ENCODE data around the gene MARK3.

The MARK3 gene

DNA sequence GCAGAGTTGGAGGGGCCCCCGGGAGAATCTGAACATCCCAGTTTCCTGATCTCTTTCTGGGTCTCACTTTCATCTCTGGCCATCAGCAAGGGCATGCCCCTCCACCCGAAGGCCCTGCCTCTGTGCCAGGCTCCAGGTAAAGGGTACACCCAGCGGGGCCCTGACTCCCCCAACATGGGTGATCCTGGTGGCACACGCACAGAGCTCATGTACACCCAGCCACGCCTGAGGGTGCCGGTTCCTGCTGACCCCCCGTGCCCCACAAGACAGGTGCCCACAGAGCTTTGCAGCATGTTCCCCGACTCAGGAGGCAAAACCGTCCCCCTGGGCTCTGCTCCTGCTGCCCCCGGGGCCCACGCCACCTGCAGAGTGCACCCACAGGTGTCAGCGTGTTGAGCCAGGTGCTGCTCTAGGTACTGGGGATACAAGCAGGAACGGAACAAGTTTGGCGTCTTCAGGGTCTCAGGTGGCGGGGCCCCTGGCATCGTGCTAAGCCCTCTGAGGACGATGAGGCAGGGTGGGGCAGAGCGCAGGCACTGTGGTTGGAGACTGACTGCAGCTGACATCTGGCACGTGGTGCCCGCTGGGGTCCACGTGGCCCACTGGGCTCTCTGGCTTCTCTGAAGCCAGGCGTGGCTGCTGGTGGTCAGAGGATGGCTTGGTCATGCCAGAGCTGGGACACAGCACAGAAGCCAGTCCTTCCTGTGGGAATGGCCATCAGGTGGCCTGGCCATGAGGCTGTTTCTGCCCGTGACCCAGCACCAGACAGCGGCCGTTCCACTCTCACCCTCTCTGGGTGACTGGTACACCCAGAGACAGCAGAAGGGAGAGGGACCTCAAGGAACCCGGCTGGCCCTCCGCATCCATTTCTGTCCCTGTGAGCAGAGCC lies 163.5 kb downstream of the MARK3 start:
- Histone ChIP-seq H2AFZ (ENCODE audit: low read depth, low read length) (no peak overlapping the region), H3K4me3 (ENCODE audit: low read depth in 1 of 2, low read length in 2 of 2) (no peak overlapping the region), H3K4me2 (ENCODE audit: insufficient read depth, low read length) (no peak overlapping the region), H3K4me1 (ENCODE audit: insufficient read depth, low read length) (no peaks in the 10 kb centered on the region), H3K27me3 (ENCODE audit: insufficient read depth, low read length, poor library complexity) (no peaks in the 10 kb centered on the region), H4K20me1 (ENCODE audit: insufficient read depth, low read length) (peaks cover 57% of the 10 kb centered on the region), H3K27ac (ENCODE audit: low read length) (no peak overlapping the region), H3K9me3 (ENCODE audit: insufficient read depth, low read length, severe bottlenecking) (no peaks in the 10 kb centered on the region), H3K79me2 (ENCODE audit: insufficient read depth, low read length) (0 out of 2 replicates have a peak, but pooled peaks cover 4% of the 10 kb centered on the region), H3K36me3 (ENCODE audit: insufficient read depth, low read length) (no peaks in the 10 kb centered on the region; the same call in 1 of the 2 replicates), H3K9ac (ENCODE audit: low read depth, low read length) (no peak overlapping the region)
- DNase-seq (no peak), ATAC-seq (ENCODE audit: insufficient read depth, low read depth) (no peak)
- TF ChIP-seq EZH2 (IDR thresholded peaks at IDR 0.05; ENCODE audit: borderline replicate concordance, low read depth, low read length, severe bottlenecking): no peak
- TF ChIP-seq, protein P1, sequence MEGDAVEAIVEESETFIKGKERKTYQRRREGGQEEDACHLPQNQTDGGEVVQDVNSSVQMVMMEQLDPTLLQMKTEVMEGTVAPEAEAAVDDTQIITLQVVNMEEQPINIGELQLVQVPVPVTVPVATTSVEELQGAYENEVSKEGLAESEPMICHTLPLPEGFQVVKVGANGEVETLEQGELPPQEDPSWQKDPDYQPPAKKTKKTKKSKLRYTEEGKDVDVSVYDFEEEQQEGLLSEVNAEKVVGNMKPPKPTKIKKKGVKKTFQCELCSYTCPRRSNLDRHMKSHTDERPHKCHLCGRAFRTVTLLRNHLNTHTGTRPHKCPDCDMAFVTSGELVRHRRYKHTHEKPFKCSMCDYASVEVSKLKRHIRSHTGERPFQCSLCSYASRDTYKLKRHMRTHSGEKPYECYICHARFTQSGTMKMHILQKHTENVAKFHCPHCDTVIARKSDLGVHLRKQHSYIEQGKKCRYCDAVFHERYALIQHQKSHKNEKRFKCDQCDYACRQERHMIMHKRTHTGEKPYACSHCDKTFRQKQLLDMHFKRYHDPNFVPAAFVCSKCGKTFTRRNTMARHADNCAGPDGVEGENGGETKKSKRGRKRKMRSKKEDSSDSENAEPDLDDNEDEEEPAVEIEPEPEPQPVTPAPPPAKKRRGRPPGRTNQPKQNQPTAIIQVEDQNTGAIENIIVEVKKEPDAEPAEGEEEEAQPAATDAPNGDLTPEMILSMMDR (IDR thresholded peaks at IDR 0.05; ENCODE audit: borderline replicate concordance, extremely low read depth, low read length, poor library complexity, severe bottlenecking): no peak

DNA sequence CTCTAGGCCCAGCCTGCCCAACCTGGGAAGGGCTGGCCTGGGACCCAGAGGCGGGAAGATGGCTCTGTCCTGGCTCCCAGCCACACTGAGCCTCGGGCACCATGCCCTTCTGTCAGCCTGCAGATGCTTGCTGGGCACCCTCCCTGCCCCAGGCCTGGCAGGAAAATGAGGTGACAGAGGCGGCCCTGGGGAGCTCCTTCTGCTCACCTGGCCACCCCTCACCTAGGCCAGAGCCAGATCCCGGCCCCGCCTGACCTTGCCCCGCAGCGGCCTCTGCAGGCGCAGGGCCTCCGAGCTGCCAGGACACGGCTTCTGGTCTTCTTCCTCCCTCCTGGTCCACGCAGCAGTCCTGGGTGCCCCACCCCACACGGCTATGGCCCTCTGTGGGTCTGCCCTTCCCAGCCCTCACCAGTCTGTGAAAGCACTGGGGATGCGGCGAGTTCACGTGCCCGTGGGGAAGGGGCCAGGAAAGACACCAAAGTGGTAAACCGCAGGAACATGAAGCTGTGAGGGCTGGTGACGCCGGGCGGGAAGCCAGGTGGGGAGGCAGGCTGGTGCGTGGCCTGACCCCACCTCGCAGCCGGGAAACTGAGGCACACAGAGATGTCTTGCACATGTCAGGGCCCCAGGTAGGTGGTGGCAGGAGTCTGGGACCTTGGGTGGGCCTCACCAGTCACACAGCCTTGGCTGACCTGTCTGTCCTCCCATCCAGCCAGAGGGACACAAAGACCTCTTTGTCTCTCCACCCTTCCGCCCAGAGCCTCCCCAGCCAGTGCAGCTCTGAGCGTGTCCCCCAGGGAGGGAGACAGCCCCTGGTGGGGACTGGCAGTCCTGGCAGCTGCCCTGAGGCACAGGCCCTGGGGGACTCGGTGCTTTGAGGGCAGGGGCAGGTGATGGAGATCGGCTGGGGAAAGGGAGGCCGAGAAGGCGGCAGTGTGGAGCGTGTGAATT lies 164.4 kb downstream of the MARK3 start:
- DNase-seq (no peak), ATAC-seq (ENCODE audit: insufficient read depth, low read depth) (no peak)
- TF ChIP-seq, protein P1 (IDR thresholded peaks at IDR 0.05; ENCODE audit: borderline replicate concordance, extremely low read depth, low read length, poor library complexity, severe bottlenecking): no peak
- no peak for TF ChIP-seq EZH2 (IDR thresholded peaks at IDR 0.05; ENCODE audit: borderline replicate concordance, low read depth, low read length, severe bottlenecking)
- no peaks in the 10 kb centered on the region for H3K9me3 ChIP-seq (ENCODE audit: insufficient read depth, low read length, severe bottlenecking)
- H3K79me2 ChIP-seq (ENCODE audit: insufficient read depth, low read length): 0 out of 2 replicates have a peak, but pooled peaks cover 4% of the 10 kb centered on the region
- no peak overlapping the region for H3K27ac ChIP-seq (ENCODE audit: low read length)
- H3K4me2 ChIP-seq (ENCODE audit: insufficient read depth, low read length): no peak overlapping the region
- H3K4me1 ChIP-seq (ENCODE audit: insufficient read depth, low read length): no peaks in the 10 kb centered on the region
- no peak overlapping the region for H3K9ac ChIP-seq (ENCODE audit: low read depth, low read length)
- no peak overlapping the region for H2AFZ ChIP-seq (ENCODE audit: low read depth, low read length)
- H3K27me3 ChIP-seq (ENCODE audit: insufficient read depth, low read length, poor library complexity): no peaks in the 10 kb centered on the region
- no peaks in the 10 kb centered on the region; the same call in none of the 2 replicates for H3K36me3 ChIP-seq (ENCODE audit: insufficient read depth, low read length)
- no peak overlapping the region for H3K4me3 ChIP-seq (ENCODE audit: low read depth in 1 of 2, low read length in 2 of 2)
- H4K20me1 ChIP-seq (ENCODE audit: insufficient read depth, low read length): peaks cover 49% of the 10 kb centered on the region

DNA sequence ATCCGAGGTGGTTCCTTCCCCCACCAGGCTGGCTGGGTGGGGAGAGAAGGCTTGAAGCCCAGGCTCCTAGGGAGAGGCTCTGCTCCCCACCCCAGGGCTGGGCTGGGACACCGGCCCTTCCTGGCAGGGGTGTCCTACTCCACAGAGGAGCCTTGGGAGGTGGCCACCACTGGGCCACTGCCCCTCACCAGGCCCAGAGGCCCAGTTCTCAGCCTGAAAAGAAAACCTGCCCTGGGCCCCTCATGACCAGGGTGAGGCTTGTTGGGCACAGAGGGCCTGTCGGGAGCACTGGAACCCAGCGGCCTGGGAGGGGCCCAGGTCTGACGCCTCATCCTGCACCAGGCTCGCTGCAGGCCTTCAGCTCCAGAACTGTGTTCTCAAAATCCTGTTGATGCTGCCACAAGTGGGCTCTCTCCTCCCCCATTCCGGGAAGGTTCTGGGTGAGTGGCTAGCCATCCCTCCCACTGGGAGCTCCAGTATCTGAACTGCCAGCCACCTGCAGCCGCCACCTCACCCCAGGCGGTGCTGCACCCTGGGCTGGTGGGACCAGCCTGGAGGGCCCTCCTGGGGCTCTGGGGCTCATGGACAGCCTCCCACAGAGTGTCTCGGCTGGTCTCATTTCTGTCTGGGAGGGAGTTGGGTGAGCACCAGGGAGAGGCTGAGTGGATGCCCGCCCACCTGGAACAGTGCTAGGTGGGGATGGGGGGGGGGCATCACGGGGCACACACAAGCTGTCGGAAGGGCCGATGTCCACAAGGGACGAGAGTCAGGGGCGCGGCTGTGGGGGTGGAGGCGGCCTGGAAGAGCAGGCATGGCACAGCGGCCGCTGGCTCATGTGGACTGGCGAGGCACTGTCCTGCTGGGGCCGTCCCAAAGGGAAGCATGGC lies 165.5 kb downstream of the MARK3 start:
- ATAC-seq (ENCODE audit: insufficient read depth, low read depth): no peak
- peaks cover 51% of the 10 kb centered on the region for H4K20me1 ChIP-seq (ENCODE audit: insufficient read depth, low read length)
- H3K9me3 ChIP-seq (ENCODE audit: insufficient read depth, low read length, severe bottlenecking): no peaks in the 10 kb centered on the region
- no peaks in the 10 kb centered on the region; the same call in none of the 2 replicates for H3K36me3 ChIP-seq (ENCODE audit: insufficient read depth, low read length)
- H2AFZ ChIP-seq (ENCODE audit: low read depth, low read length): no peak overlapping the region
- peaks cover 9% of the 10 kb centered on the region; the same call in 1 of the 2 replicates for H3K79me2 ChIP-seq (ENCODE audit: insufficient read depth, low read length)
- H3K27ac ChIP-seq (ENCODE audit: low read length): no peak overlapping the region
- H3K4me1 ChIP-seq (ENCODE audit: insufficient read depth, low read length): no peaks in the 10 kb centered on the region
- no peak overlapping the region for H3K9ac ChIP-seq (ENCODE audit: low read depth, low read length)
- H3K27me3 ChIP-seq (ENCODE audit: insufficient read depth, low read length, poor library complexity): no peaks in the 10 kb centered on the region
- TF ChIP-seq, protein P1 (IDR thresholded peaks at IDR 0.05; ENCODE audit: borderline replicate concordance, extremely low read depth, low read length, poor library complexity, severe bottlenecking): no peak
- TF ChIP-seq EZH2 (IDR thresholded peaks at IDR 0.05; ENCODE audit: borderline replicate concordance, low read depth, low read length, severe bottlenecking): no peak
- no peak for DNase-seq
- H3K4me2 ChIP-seq (ENCODE audit: insufficient read depth, low read length): no peak overlapping the region
- no peak overlapping the region for H3K4me3 ChIP-seq (ENCODE audit: low read depth in 1 of 2, low read length in 2 of 2)

All from DND-41 (cell line).